ENCODE data around the gene RBBP7. TPM values are rescaled to one million over a fixed set of nuclear protein-coding genes. Genes with fewer than 3 reads are reported as not detected.

The RBBP7 gene
- total and polyA plus RNA-seq, 4 donors, result 52.3 to 117 (median 83.7) TPM

GRCh38 chrX:16855363-16856075, 14.6 kb downstream of the RBBP7 start:
- Histone ChIP-seq H3K36me3 (ENCODE audit: control insufficient read depth in 4 of 4, insufficient read depth in 4 of 4, low read length in 4 of 4) (peaks cover 8 to 30% (median 15%) of the 10 kb centered on the region in 4 donors), H3K4me3 (no peak overlapping the region), H3K9me3 (ENCODE audit: control insufficient read depth in 4 of 4, insufficient read depth in 3 of 4, low read length in 3 of 4) (peaks cover 0 to 1% (median 0%) of the 10 kb centered on the region in 4 donors), H3K27me3 (ENCODE audit: control insufficient read depth in 3 of 3, insufficient read depth in 3 of 3, low read length in 2 of 3) (peaks cover 0 to 29% (median 16%) of the 10 kb centered on the region in 3 donors), H3K4me1 (ENCODE audit: control insufficient read depth in 5 of 5, insufficient read depth in 5 of 5, low read length in 5 of 5) (peaks cover 0 to 2% (median 0%) of the 10 kb centered on the region in 5 donors), H3K27ac (ENCODE audit: low read depth in 1 of 2, low read length in 1 of 2) (no peak overlapping the region), H3K9ac (ENCODE audit: insufficient read depth in 1 of 2, low read length in 2 of 2) (no peak overlapping the region)
- no peak for TF ChIP-seq CTCF (IDR thresholded peaks at IDR 0.05; ENCODE audit: control extremely low read depth, extremely low read depth)
- no peak for ATAC-seq (ENCODE audit: insufficient read depth, low FRiP score)
- DNase-seq, result no peak
- WGBS, 2 donors, result 94 to 100% methylated on average over 5 of the region's 5 CpGs

GRCh38 chrX:16853537-16853936, 16.6 kb downstream of the RBBP7 start:
- no peak for TF ChIP-seq CTCF (IDR thresholded peaks at IDR 0.05; ENCODE audit: control extremely low read depth, extremely low read depth)
- Histone ChIP-seq H3K27me3 (ENCODE audit: control insufficient read depth in 3 of 3, insufficient read depth in 3 of 3, low read length in 2 of 3) (peaks cover 0 to 23% (median 22%) of the 10 kb centered on the region in 3 donors), H3K9me3 (ENCODE audit: control insufficient read depth in 4 of 4, insufficient read depth in 3 of 4, low read length in 3 of 4) (no peaks in the 10 kb centered on the region), H3K36me3 (ENCODE audit: control insufficient read depth in 4 of 4, insufficient read depth in 4 of 4, low read length in 4 of 4) (peaks cover 7 to 25% (median 16%) of the 10 kb centered on the region in 4 donors), H3K4me1 (ENCODE audit: control insufficient read depth in 5 of 5, insufficient read depth in 5 of 5, low read length in 5 of 5) (no peaks in the 10 kb centered on the region), H3K9ac (ENCODE audit: insufficient read depth in 1 of 2, low read length in 2 of 2) (no peak overlapping the region), H3K27ac (ENCODE audit: low read depth in 1 of 2, low read length in 1 of 2) (no peak overlapping the region), H3K4me3 (no peak overlapping the region)
- DNase-seq, result no peak
- WGBS, 2 donors, result 86 to 92% methylated on average over 3 of the region's 3 CpGs
- ATAC-seq (ENCODE audit: insufficient read depth, low FRiP score), result no peak

- 94 to 96% methylated on average over 12 of the region's 12 CpGs for WGBS, 2 donors
- no peak for TF ChIP-seq CTCF (IDR thresholded peaks at IDR 0.05; ENCODE audit: control extremely low read depth, extremely low read depth)
Observed at GRCh38 chrX:16852617-16853179, 17.5 kb downstream of the RBBP7 start.

More at GRCh38 chrX:16852617-16853179, 17.5 kb downstream of the RBBP7 start:
- Histone ChIP-seq H3K36me3 (ENCODE audit: control insufficient read depth in 4 of 4, insufficient read depth in 4 of 4, low read length in 4 of 4) (peaks cover 9 to 21% (median 16%) of the 10 kb centered on the region in 4 donors), H3K27me3 (ENCODE audit: control insufficient read depth in 3 of 3, insufficient read depth in 3 of 3, low read length in 2 of 3) (peaks cover 0 to 27% (median 21%) of the 10 kb centered on the region in 3 donors), H3K9me3 (ENCODE audit: control insufficient read depth in 4 of 4, insufficient read depth in 3 of 4, low read length in 3 of 4) (no peaks in the 10 kb centered on the region), H3K4me3 (no peak overlapping the region), H3K4me1 (ENCODE audit: control insufficient read depth in 5 of 5, insufficient read depth in 5 of 5, low read length in 5 of 5) (no peaks in the 10 kb centered on the region), H3K27ac (ENCODE audit: low read depth in 1 of 2, low read length in 1 of 2) (no peak overlapping the region), H3K9ac (ENCODE audit: insufficient read depth in 1 of 2, low read length in 2 of 2) (no peak overlapping the region)
- DNase-seq (no peak), ATAC-seq (ENCODE audit: insufficient read depth, low FRiP score) (no peak)

All from lung (tissue), 12 donors.